GM10248 (cell line): Measurements from ENCODE around the gene MRPL19.

ENCODE experiments used
- CTCF ChIA-PET: fragments of 300-600 bp; sonication (Branson Sonifier 250); formaldehyde crosslinking; extraction: SDS; loops from one replicate; lab custom pipeline; 2021; ENCODE audit warnings: antibody characterized with exemption; lab: Yijun Ruan, JAX
- POLR2A ChIA-PET: fragments of 350-650 bp; sonication (Branson Sonifier 250); formaldehyde crosslinking; extraction: SDS; loops from one replicate; lab custom pipeline; 2020; ENCODE audit warnings: antibody characterized with exemption; lab: Yijun Ruan, JAX
- DNase-seq: peaks from one replicate; pipeline ENCODE4 v3.0.0; 2012; ENCODE audit errors: extremely low spot score
- TF ChIP-seq, protein P1 (sequence below): IDR thresholded peaks from 2 replicates; pipeline ENCODE4 v1.5.1; 2012; ENCODE audit warnings: mild to moderate bottlenecking, low read depth; ENCODE audit errors: extremely low read depth, missing control alignments, control extremely low read depth

The MRPL19 gene

DNA sequence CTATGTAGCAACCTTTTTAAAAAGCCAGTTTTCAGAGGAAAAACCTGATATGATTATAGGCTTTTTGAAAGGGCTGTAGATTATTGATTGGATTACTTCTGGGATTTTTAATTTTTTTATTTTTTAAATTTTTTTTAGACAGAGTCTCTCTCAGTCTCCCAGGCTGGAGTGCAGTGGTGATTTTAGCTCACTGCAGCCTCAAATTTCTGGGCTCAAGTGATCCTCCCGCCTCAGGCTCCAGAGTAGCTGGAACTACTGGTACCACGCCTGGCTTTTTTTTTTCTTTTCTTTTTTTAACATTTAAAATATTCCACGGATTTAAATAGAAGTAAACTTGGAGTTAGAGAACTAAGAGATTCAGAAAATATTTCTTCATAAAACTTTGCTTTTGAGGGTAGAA is 1.2 kb downstream of the MRPL19 start:
- DNase-seq: no peak
- POLR2A ChIA-PET: no interaction called here
- TF ChIP-seq, protein P1, sequence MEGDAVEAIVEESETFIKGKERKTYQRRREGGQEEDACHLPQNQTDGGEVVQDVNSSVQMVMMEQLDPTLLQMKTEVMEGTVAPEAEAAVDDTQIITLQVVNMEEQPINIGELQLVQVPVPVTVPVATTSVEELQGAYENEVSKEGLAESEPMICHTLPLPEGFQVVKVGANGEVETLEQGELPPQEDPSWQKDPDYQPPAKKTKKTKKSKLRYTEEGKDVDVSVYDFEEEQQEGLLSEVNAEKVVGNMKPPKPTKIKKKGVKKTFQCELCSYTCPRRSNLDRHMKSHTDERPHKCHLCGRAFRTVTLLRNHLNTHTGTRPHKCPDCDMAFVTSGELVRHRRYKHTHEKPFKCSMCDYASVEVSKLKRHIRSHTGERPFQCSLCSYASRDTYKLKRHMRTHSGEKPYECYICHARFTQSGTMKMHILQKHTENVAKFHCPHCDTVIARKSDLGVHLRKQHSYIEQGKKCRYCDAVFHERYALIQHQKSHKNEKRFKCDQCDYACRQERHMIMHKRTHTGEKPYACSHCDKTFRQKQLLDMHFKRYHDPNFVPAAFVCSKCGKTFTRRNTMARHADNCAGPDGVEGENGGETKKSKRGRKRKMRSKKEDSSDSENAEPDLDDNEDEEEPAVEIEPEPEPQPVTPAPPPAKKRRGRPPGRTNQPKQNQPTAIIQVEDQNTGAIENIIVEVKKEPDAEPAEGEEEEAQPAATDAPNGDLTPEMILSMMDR: no peak
- CTCF ChIA-PET: interaction anchor here (0.8 to 4.7 kb wide), 6 partner anchors 7 to 30 kb away, joined by 3 to 23 read pairs (median 8); no protein-coding TSS in a partner anchor

DNA sequence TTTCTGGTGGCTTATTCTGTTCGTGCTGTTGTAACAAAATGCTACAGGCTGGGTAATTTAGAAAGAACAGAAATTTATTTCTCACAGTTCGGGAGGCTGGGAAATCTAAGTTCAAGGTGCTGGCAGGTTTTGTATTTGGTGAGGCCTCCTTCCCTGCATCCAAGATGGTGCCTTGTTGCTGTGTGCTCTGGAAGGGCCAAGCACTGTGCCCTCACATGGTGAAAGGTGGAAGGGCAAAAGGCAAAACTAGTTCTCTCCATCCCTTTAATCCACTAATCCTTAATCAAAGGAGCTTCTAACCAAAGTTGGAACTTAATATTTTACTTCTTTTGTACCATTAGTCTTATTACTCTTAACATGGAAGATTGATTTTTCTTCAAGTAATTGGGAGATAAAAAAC is 7.4 kb downstream of the MRPL19 start:
- TF ChIP-seq, protein P1: no peak
- no peak for DNase-seq
- ChIA-PET POLR2A (no interaction called here), CTCF (interaction anchor here (0.8 to 1.5 kb wide), 3 partner anchors 13 to 26 kb away, joined by 3 read pairs; no protein-coding TSS in a partner anchor)

DNA sequence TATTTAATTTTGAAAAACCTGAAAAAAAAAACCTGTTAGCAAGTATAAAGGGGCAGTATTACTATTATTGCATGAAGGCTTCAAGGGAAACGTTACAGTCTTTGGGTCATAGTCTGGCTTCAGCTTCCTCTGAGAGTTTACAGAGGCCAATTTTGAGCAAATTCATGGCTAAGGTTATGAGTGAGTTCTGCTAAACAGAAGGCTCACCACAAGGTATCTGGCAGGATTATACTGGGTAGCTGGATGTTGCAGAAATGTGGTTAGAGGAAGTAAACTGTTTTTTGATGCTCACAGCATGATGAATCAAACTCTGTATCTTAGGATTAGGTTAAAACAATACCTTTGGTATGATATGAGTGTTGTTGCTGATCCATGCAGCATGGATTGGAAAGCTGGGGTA is 9.3 kb downstream of the MRPL19 start:
- DNase-seq: no peak
- TF ChIP-seq, protein P1: no peak
- ChIA-PET CTCF (interaction anchor here (1.2 to 1.7 kb wide), 5 partner anchors 8 to 28 kb away, joined by 3 to 5 read pairs (median 3); no protein-coding TSS in a partner anchor), POLR2A (no interaction called here)

DNA sequence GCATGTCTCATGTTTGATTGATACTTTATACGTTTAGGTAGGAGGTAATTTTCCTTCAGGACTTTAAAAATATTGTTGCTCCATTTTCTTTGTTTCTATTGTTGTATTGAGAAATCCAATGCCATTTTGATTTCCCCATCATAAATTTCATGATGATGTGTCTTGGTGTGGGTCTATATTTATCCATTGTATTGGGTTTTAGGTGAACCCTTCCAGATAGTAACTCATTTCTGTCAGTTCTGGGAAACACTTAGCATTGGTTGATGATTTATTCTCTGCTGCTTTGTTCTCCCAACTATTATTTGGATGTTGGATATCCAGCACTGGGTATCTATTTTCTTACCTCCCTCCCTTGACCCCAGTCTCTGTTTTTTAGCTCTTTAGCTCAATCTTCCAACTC is 10.0 kb downstream of the MRPL19 start:
- CTCF ChIA-PET: interaction anchor here (1.2 to 1.7 kb wide), 5 partner anchors 9 to 25 kb away, joined by 3 to 10 read pairs (median 3); no protein-coding TSS in a partner anchor
- TF ChIP-seq, protein P1: no peak
- no peak for DNase-seq
- POLR2A ChIA-PET: no interaction called here

DNA sequence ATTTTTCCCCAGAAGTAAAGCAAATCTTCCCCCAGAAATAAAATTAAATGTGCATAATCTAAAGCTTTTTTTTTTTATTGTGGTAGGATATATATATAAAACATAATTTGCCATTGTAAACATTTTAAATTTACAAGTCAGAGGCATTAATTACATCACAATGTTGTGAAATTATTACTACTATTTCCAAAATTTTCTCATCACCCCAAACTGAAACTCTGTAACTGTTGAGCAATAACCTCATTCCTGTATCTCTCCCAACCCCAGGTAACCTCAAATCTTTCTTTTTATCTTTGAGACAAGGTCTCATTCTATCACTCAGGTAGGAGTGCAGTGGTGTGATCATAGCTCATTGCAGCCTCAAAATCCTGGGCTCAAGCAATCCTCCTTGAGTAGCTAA is 11.2 kb downstream of the MRPL19 start:
- TF ChIP-seq, protein P1: no peak
- DNase-seq: no peak
- POLR2A ChIA-PET: no interaction called here
- CTCF ChIA-PET: interaction anchor here (1.4 to 1.7 kb wide), 4 partner anchors 9 to 24 kb away, joined by 3 to 10 read pairs (median 6); no protein-coding TSS in a partner anchor

DNA sequence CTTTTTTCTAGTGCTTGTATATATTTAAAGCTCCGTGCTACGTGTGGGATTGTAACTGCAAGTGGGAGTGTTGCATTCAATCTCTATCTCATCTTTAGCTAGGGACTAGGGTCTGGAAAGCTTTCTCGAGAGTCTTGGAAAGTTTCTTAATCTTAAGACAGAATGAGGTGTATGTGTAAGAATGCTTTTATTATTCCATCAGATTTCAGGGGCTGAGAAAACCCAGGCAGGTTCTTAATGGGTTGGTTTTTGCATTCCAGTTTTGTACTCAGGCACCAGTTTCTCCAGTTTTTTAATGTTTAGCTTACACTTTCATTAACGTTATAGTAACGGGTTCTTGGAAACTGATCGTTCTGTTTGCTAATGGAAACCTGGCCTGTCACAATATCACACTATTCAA is 20.3 kb downstream of the MRPL19 start:
- no peak for DNase-seq
- ChIA-PET POLR2A (no interaction called here), CTCF (interaction anchor here (1.0 to 7.6 kb wide), 5 partner anchors 10 to 27 kb away, joined by 3 to 77 read pairs (median 3); no protein-coding TSS in a partner anchor)
- TF ChIP-seq, protein P1: no peak
